ENCODE data around the gene CLGN. TPM values are rescaled to one million over a fixed set of nuclear protein-coding genes. Genes with fewer than 3 reads are reported as not detected.
A peak's percentile ranks its signal among the peaks of the same experiment; 100 is the strongest.

Gene CLGN
- total RNA-seq, 1 experiment from 2014 or later, result 2.9 TPM

DNA sequence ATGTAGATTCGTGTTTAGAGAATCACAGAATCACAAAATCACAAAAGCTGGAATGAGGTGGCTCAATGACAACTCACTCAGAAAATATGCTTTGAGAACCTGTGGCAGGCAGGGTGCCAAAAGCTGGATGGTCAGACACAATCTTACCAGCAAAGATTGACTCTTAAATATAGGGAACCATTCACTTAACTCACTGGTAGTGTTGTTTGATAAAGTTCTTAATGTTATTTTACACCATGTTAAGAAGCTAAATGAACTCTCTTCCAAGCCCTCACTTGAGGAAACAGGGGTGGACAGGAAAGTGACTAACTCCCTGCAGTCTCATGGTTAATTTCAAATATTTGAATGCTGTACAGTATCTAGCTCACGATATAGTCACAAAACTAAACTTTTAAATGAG is 59.7 kb downstream of the CLGN start:
- intact Hi-C loops (cut with micrococcal nuclease; ENCODE audit: unreplicated experiment), result no loop called here
- no peak overlapping the region for H3K27ac Mint-ChIP-seq (ENCODE audit: unreplicated experiment)
- H3K27me3 Mint-ChIP-seq (ENCODE audit: unreplicated experiment), result no peaks in the 10 kb centered on the region
- H3K4me1 Mint-ChIP-seq (ENCODE audit: low read depth, unreplicated experiment), result peaks cover 11% of the 10 kb centered on the region
- CTCF ChIA-PET, result interaction anchor here (1.1 kb wide), 1 partner anchor 41 kb away, joined by 4 read pairs; no protein-coding TSS in a partner anchor
- H3K36me3 Mint-ChIP-seq (ENCODE audit: insufficient read depth, unreplicated experiment), result peaks cover 6% of the 10 kb centered on the region
- peak; percentile 19 for DNase-seq
- TF ChIP-seq, protein P1, sequence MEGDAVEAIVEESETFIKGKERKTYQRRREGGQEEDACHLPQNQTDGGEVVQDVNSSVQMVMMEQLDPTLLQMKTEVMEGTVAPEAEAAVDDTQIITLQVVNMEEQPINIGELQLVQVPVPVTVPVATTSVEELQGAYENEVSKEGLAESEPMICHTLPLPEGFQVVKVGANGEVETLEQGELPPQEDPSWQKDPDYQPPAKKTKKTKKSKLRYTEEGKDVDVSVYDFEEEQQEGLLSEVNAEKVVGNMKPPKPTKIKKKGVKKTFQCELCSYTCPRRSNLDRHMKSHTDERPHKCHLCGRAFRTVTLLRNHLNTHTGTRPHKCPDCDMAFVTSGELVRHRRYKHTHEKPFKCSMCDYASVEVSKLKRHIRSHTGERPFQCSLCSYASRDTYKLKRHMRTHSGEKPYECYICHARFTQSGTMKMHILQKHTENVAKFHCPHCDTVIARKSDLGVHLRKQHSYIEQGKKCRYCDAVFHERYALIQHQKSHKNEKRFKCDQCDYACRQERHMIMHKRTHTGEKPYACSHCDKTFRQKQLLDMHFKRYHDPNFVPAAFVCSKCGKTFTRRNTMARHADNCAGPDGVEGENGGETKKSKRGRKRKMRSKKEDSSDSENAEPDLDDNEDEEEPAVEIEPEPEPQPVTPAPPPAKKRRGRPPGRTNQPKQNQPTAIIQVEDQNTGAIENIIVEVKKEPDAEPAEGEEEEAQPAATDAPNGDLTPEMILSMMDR (IDR thresholded peaks at IDR 0.05; ENCODE audit: unreplicated experiment), result no peak
- no TSS peak for BruUV-seq (replicated peaks)
- H3K4me3 Mint-ChIP-seq (ENCODE audit: low read depth, unreplicated experiment), result no peak overlapping the region
- no peaks in the 10 kb centered on the region for H3K9me3 Mint-ChIP-seq (ENCODE audit: low read depth, unreplicated experiment)

DNA sequence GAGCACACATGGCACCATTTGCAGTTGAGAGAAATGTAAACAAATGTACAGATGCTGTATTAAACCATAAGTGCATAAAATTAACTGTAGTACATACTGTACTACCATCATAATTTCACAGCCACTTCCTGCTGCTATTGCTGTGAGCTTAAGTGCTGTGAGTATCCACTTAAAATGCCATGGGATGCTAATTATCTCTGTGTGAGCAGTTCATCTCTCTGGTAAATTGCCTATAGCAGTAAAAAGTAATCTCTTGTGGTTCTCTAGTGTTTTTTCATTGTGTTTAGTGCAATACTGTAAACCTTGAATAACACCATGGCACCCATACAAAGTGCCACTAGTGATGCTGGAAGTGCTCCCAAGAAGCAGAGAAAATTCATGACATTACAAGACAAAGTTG is 63.9 kb downstream of the CLGN start:
- TF ChIP-seq, protein P1 (IDR thresholded peaks at IDR 0.05; ENCODE audit: unreplicated experiment), result no peak
- Mint-ChIP-seq H3K4me3 (ENCODE audit: low read depth, unreplicated experiment) (no peak overlapping the region), H3K27ac (ENCODE audit: unreplicated experiment) (no peak overlapping the region), H3K27me3 (ENCODE audit: unreplicated experiment) (no peaks in the 10 kb centered on the region), H3K36me3 (ENCODE audit: insufficient read depth, unreplicated experiment) (peaks cover 6% of the 10 kb centered on the region), H3K9me3 (ENCODE audit: low read depth, unreplicated experiment) (no peaks in the 10 kb centered on the region), H3K4me1 (ENCODE audit: low read depth, unreplicated experiment) (peaks cover 11% of the 10 kb centered on the region)
- CTCF ChIA-PET, result no interaction called here
- no TSS peak for BruUV-seq (replicated peaks)
- intact Hi-C loops (cut with micrococcal nuclease; ENCODE audit: unreplicated experiment), result no loop called here
- no peak for DNase-seq

DNA sequence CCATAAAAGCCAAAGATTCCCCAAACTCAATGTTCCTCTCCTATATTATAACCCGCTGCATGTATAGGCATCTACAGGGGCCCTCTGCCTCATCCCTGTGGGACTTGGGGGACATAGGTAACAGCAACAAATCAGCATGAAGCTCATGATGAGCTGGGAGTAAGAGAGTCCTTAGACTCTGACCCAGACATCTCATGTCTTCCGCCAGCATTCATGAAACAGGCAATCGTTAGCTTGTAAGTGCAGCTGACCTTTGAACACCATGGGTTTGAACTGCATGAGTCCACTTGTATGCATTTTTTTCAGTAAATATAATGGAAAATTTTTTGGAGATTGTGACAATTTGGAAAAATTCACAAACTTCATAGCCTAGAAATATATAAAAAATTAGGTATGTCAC is 64.4 kb downstream of the CLGN start:
- Mint-ChIP-seq H3K4me3 (ENCODE audit: low read depth, unreplicated experiment) (no peak overlapping the region), H3K27ac (ENCODE audit: unreplicated experiment) (no peak overlapping the region), H3K27me3 (ENCODE audit: unreplicated experiment) (no peaks in the 10 kb centered on the region), H3K4me1 (ENCODE audit: low read depth, unreplicated experiment) (peaks cover 14% of the 10 kb centered on the region), H3K9me3 (ENCODE audit: low read depth, unreplicated experiment) (no peaks in the 10 kb centered on the region), H3K36me3 (ENCODE audit: insufficient read depth, unreplicated experiment) (peaks cover 6% of the 10 kb centered on the region)
- no TSS peak for BruUV-seq (replicated peaks)
- CTCF ChIA-PET, result no interaction called here
- TF ChIP-seq, protein P1 (IDR thresholded peaks at IDR 0.05; ENCODE audit: unreplicated experiment), result no peak
- DNase-seq, result no peak
- intact Hi-C loops (cut with micrococcal nuclease; ENCODE audit: unreplicated experiment), result no loop called here

DNA sequence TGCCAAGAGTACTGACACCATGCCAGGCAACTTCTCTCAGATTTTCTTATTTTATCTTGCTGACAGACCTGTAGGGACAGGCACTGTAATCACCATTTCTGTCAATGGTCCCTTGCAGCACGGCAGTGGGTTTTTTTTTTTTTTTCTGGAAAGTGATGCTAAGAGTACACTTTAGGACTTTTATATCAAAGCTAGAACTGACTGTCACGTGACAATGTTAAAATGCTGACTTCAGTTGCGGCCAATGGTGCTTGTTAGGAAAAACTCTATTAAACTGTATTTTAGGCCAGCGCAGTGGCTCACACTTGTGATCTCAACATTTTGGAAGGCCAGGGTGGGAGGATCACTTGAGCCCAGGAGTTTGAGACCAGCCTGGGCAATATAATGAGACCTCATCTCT is 66.3 kb downstream of the CLGN start:
- Mint-ChIP-seq H3K9me3 (ENCODE audit: low read depth, unreplicated experiment) (no peaks in the 10 kb centered on the region), H3K4me1 (ENCODE audit: low read depth, unreplicated experiment) (peaks cover 23% of the 10 kb centered on the region), H3K36me3 (ENCODE audit: insufficient read depth, unreplicated experiment) (peaks cover 6% of the 10 kb centered on the region), H3K4me3 (ENCODE audit: low read depth, unreplicated experiment) (no peak overlapping the region), H3K27ac (ENCODE audit: unreplicated experiment) (no peak overlapping the region), H3K27me3 (ENCODE audit: unreplicated experiment) (no peaks in the 10 kb centered on the region)
- no TSS peak for BruUV-seq (replicated peaks)
- intact Hi-C loops (cut with micrococcal nuclease; ENCODE audit: unreplicated experiment), result no loop called here
- CTCF ChIA-PET, result no interaction called here
- no peak for DNase-seq
- TF ChIP-seq, protein P1 (IDR thresholded peaks at IDR 0.05; ENCODE audit: unreplicated experiment), result no peak

Data from Calu3 (cell line).